Measurements from ENCODE around the gene MCHR1. TPM values are rescaled to one million over a fixed set of nuclear protein-coding genes. Genes with fewer than 3 reads are reported as not detected.

Gene MCHR1
- total and polyA plus RNA-seq, 9 of the 15 experiments (the other 6 are each of a cell fraction or from before 2014, with no cell fraction given), result 0.03 to 0.50 TPM; not detected in 7

- TF ChIP-seq, protein P1, sequence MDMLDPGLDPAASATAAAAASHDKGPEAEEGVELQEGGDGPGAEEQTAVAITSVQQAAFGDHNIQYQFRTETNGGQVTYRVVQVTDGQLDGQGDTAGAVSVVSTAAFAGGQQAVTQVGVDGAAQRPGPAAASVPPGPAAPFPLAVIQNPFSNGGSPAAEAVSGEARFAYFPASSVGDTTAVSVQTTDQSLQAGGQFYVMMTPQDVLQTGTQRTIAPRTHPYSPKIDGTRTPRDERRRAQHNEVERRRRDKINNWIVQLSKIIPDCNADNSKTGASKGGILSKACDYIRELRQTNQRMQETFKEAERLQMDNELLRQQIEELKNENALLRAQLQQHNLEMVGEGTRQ (CRISPR knock-in tag; IDR thresholded peaks at IDR 0.05), result peak; percentile 98
- TF ChIP-seq SAFB2 (IDR thresholded peaks at IDR 0.05; ENCODE audit: borderline replicate concordance, low read depth, low read length, severe bottlenecking) (no peak), TCF7L2 (IDR thresholded peaks at IDR 0.05; ENCODE audit: low read depth, low read length) (no peak), TBL1XR1 (IDR thresholded peaks at IDR 0.05; ENCODE audit: low read length in 2 of 2) (0 out of 4 replicates have a peak, but pooled peaks of 1 of the 2 experiments have one; percentile 11), YY1 (IDR thresholded peaks at IDR 0.05; ENCODE audit: borderline replicate concordance in 1 of 3, control insufficient read depth in 1 of 3, extremely low read depth in 1 of 3, insufficient read depth in 3 of 3, insufficient read length in 1 of 3, insufficient replicate concordance in 2 of 3, low read depth in 1 of 3, low read length in 2 of 3) (peak in 2 of 3 experiments; percentile 8 to 48), ZNF551 (CRISPR knock-in tag; IDR thresholded peaks at IDR 0.05) (no peak), EGR1 (conservative IDR thresholded peaks at IDR 0.05) (peak; percentile 100), NFE2 (IDR thresholded peaks at IDR 0.05; ENCODE audit: low read depth) (peak; percentile 86), ZNF384 (IDR thresholded peaks at IDR 0.05; ENCODE audit: low read depth, low read length) (peak; percentile 85), MEIS2 (IDR thresholded peaks at IDR 0.05; ENCODE audit: partially characterized antibody) (peak; percentile 57), NFYB (IDR thresholded peaks at IDR 0.05; ENCODE audit: extremely low read depth, insufficient read length) (peak; percentile 65), ESRRA (IDR thresholded peaks at IDR 0.05; ENCODE audit: borderline replicate concordance, low read depth) (no peak), POLR2G (IDR thresholded peaks at IDR 0.05; ENCODE audit: low read depth, low read length) (peak; percentile 98), CAMTA2 (CRISPR knock-in tag; conservative IDR thresholded peaks at IDR 0.05) (no peak), STAT6 (CRISPR knock-in tag; IDR thresholded peaks at IDR 0.05) (no peak), HMG20B (CRISPR knock-in tag; IDR thresholded peaks at IDR 0.05) (no peak), ARID1B (IDR thresholded peaks at IDR 0.05) (peak; percentile 58), LCOR (CRISPR knock-in tag; IDR thresholded peaks at IDR 0.05) (peak; percentile 90), ATF4 (CRISPR knock-in tag; IDR thresholded peaks at IDR 0.05) (no peak)
- TF ChIP-seq, protein P2, sequence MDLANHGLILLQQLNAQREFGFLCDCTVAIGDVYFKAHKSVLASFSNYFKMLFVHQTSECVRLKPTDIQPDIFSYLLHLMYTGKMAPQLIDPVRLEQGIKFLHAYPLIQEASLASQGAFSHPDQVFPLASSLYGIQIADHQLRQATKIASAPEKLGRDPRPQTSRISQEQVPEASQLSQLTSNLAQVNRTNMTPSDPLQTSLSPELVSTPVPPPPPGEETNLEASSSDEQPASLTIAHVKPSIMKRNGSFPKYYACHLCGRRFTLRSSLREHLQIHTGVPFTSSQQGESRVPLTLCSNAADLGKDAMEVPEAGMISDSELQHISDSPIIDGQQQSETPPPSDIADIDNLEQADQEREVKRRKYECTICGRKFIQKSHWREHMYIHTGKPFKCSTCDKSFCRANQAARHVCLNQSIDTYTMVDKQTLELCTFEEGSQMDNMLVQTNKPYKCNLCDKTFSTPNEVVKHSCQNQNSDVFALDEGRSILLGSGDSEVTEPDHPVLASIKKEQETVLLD (IDR thresholded peaks at IDR 0.05), result peak; percentile 84
These were observed 27.5 kb upstream of the MCHR1 start (continued) for GRCh38 chr22:40651563-40652501.

Measured in K562 (cell line).